T-cell (primary cell): ENCODE measurements around the gene CUL7. TPM values are rescaled to one million over a fixed set of nuclear protein-coding genes. Genes with fewer than 3 reads are reported as not detected.

Source experiments
- ATAC-seq, 4 experiments: fragments of 200-7000 bp in 3 of 4; fragments of 150-1000 bp in 1 of 4; cut with Tn5 transposase; replicated peaks in 1 of 4; 1 replicate in 3 of 4; 2 replicates in 1 of 4; pipeline ENCODE4 v1.10.0; 2021; ENCODE audit warnings: moderate library complexity in 3 of 4, mild to moderate bottlenecking in 2 of 4, moderate number of reproducible peaks in 1 of 4
- CTCF ChIA-PET, 2 donors: fragments of 300-600 bp; sonication (Branson Sonifier 250); formaldehyde crosslinking; loops; one replicate each; lab custom pipeline; 2022; ENCODE audit warnings: antibody characterized with exemption in 2 of 2; lab: Charles Lee
- POLR2A ChIA-PET, 2 donors: fragments of 300-600 bp; sonication (Branson Sonifier 250); formaldehyde crosslinking; loops; one replicate each; lab custom pipeline; 2022; ENCODE audit warnings: antibody characterized with exemption in 2 of 2; lab: Charles Lee
- DNase-seq, 35 experiments: peaks; one replicate each; pipeline versions ENCODE4 v3.0.0 to v3.0.0-alpha.2; 2013 to 2023
- H3K27ac ChIP-seq: one replicate; pipeline ENCODE4 v1.5.1; 2013; ENCODE audit warnings: low read length
- H3K27me3 ChIP-seq, 2 experiments: replicated peaks in 1 of 2; 1 replicate in 1 of 2; 2 replicates in 1 of 2; pipeline versions ENCODE4 v1.6.1 to v1.7.0; 2013; ENCODE audit warnings: low read length in 1 of 2, mixed read lengths in 1 of 2; ENCODE audit not compliant: control insufficient read depth in 2 of 2, insufficient read depth in 2 of 2; ENCODE audit errors: extremely low read depth in 1 of 2
- H3K36me3 ChIP-seq, 2 donors: 1 replicate in 1 of 2; 2 replicates in 1 of 2; pipeline versions ENCODE4 v1.6.1 to v1.7.0; 2013; ENCODE audit warnings: low read length in 1 of 2; ENCODE audit not compliant: control insufficient read depth in 2 of 2, insufficient read depth in 1 of 2; ENCODE audit errors: extremely low read depth in 1 of 2
- H3K4me1 ChIP-seq, 2 experiments: 1 replicate in 1 of 2; 2 replicates in 1 of 2; pipeline versions ENCODE4 v1.6.1 to v1.7.0; 2013; ENCODE audit warnings: low read length in 2 of 2, mixed read lengths in 1 of 2; ENCODE audit not compliant: insufficient read depth in 2 of 2, control insufficient read depth in 1 of 2; ENCODE audit errors: extremely low read depth in 1 of 2
- H3K4me3 ChIP-seq, 2 donors: 1 replicate in 1 of 2; 2 replicates in 1 of 2; pipeline versions ENCODE4 v1.5.1 to v1.7.0; 2013; ENCODE audit warnings: mild to moderate bottlenecking in 2 of 2, low read length in 1 of 2, moderate library complexity in 1 of 2; ENCODE audit not compliant: control insufficient read depth in 1 of 2; ENCODE audit errors: extremely low read depth in 1 of 2
- H3K9me3 ChIP-seq: 2 replicates; pipeline ENCODE4 v1.7.0; 2013
- H3K27ac Mint-ChIP-seq, 2 donors: one replicate each; pipeline ENCODE4 v1.8.0; 2020 to 2021; ENCODE audit warnings: mild to moderate bottlenecking in 2 of 2, mixed read lengths in 2 of 2
- H3K27me3 Mint-ChIP-seq, 2 donors: one replicate each; pipeline ENCODE4 v1.8.0; 2021 to 2022; ENCODE audit warnings: mixed read lengths in 2 of 2
- H3K36me3 Mint-ChIP-seq: one replicate; pipeline ENCODE4 v1.8.0; 2021; ENCODE audit warnings: mixed read lengths
- H3K4me1 Mint-ChIP-seq, 3 donors: one replicate each; pipeline ENCODE4 v1.8.0; 2020 to 2022; ENCODE audit warnings: mixed read lengths in 3 of 3, mild to moderate bottlenecking in 1 of 3
- H3K4me3 Mint-ChIP-seq, 3 donors: one replicate each; pipeline ENCODE4 v1.8.0; 2020 to 2022; ENCODE audit warnings: mild to moderate bottlenecking in 3 of 3, mixed read lengths in 3 of 3, moderate library complexity in 3 of 3
- H3K9me3 Mint-ChIP-seq, 3 donors: one replicate each; pipeline ENCODE4 v1.8.0; 2020 to 2022; ENCODE audit warnings: mixed read lengths in 3 of 3
- WGBS: methylation state at CpG from one replicate; pipeline ENCODE4 v1.1.5; 2013; ENCODE audit warnings: missing lambda C conversion rate; ENCODE audit not compliant: insufficient coverage; 5-methylcytosine and 5-hydroxymethylcytosine counted together
- total RNA-seq, 35 experiments: library from RNA in 6 of 35; stranded (reverse) in 6 of 35; fragments of 120-200 nt in 1 of 35; gene quantifications; one replicate each; pipeline versions ENCODE4 v1.2.1 to v1.2.4 and lab custom pipeline; 2013 to 2026

CUL7 gene
- total RNA-seq, 5 donors from 2014 or later (not counting 1 experiment from before 2014, with no cell fraction given), result 6.9 to 15.9 (median 11.6) TPM

DNA sequence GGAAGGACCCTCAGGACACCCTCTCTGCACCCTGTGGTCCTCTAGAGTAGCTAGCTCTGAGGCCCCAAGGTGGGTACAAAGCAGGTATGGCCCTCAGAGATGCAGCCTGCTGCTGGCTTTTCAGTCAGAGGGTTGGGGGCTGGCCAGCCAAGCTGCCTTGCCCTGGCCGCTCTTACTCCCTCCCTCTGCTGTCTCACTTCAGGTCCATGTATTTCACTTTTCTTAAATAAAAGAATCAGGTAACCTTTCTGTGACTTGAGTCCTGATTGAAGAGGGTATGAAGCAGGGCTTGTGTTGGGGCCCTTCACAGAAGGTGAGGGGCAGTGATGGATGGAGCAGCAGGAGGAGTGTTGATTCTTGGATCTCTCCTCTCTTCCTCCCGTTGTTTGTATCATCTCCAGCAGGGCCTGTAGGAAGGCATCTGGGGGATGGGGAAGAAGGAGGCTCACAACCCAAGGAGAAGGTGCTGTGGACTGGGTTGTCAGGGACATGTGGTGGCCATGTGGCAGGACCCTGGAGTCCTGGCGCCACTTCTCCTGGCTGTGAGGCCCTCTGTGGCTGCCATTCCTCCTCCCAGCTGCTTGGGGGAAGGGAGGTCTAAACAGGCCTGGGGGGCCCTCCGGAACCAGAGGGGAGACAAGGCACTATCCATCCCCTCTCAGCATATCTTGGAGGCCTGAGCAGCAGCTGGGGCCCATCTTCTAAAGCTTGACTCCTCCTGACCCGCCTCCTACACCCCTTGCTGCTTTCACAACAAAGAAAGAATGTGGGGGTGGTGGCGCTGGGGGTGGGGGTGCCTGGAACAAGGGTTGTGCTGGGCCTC is 21.4 kb upstream of the CUL7 start:
- peaks cover 0 to 23% of the 10 kb centered on the region in 2 experiments for H3K4me1 ChIP-seq
- no CpG with 5 or more reads among the region's 6 CpGs for WGBS
- ChIA-PET POLR2A (interaction anchor here in 1 of 2 donors (0.6 kb wide), 1 partner anchor 439 kb away, joined by 3 read pairs; no protein-coding TSS in a partner anchor), CTCF (interaction anchor here in 1 of 2 donors (0.5 kb wide), 1 partner anchor 380 kb away, joined by 4 read pairs; no protein-coding TSS in a partner anchor)
- Mint-ChIP-seq H3K27ac (no peak overlapping the region), H3K36me3 (peaks cover 41% of the 10 kb centered on the region), H3K27me3 (peaks cover 10 to 30% of the 10 kb centered on the region in 2 donors), H3K4me3 (peak overlapping the region; percentile 34 to 65 (median 58)), H3K9me3 (no peaks in the 10 kb centered on the region), H3K4me1 (peaks cover 0 to 15% (median 6%) of the 10 kb centered on the region in 3 donors)
- peaks cover 0 to 38% of the 10 kb centered on the region in 2 experiments for H3K27me3 ChIP-seq
- peaks cover 8 to 11% of the 10 kb centered on the region in 2 donors for H3K36me3 ChIP-seq
- no peaks in the 10 kb centered on the region for H3K9me3 ChIP-seq
- ATAC-seq (no peak), DNase-seq (no peak)
- H3K27ac ChIP-seq, result no peak overlapping the region
- H3K4me3 ChIP-seq, result no peak overlapping the region

DNA sequence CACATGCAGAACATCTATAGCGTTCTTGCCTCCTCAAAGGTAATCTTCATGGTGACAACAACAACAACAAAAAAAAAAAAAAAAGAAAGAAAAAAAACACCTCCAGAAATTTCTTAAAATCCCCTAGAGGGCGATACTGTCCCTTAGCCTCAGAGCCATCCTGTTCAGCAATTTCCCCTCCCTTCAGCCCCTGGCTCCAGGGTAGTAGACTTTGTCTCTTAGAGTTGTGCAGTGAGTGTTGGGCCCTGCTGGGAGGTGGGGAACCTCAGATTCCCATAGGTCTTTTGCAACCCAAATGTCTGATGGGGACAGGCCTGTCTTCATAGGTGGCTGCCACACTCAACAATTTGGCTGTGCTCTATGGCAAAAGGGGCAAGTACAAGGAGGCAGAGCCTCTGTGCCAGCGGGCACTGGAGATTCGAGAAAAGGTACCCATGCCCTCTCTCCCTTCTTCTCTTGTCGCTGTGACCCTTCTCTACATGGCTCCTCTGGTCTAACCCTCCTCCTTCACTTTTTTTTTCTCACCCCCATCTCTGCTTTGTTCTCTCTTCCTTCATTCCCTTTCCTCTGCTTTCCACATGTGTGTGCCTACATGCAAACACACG is 16.5 kb upstream of the CUL7 start:
- H3K27ac Mint-ChIP-seq, result no peak overlapping the region
- peaks cover 8 to 27% of the 10 kb centered on the region in 2 donors for H3K36me3 ChIP-seq
- peaks cover 0 to 5% of the 10 kb centered on the region in 2 donors for H3K27me3 Mint-ChIP-seq
- H3K4me3 Mint-ChIP-seq, result no peak overlapping the region
- ChIA-PET CTCF (no interaction called here), POLR2A (interaction anchor here in 1 of 2 donors (0.5 kb wide), 1 partner anchor 935 kb away, joined by 3 read pairs; no protein-coding TSS in a partner anchor)
- H3K9me3 ChIP-seq, result no peaks in the 10 kb centered on the region
- ATAC-seq (peak; percentile 38 to 66 (median 52)), DNase-seq (peak in 2 of 35 experiments; percentile 17 to 65)
- 91% methylated on average over 4 of the region's 6 CpGs for WGBS
- no peak overlapping the region for H3K27ac ChIP-seq
- H3K36me3 Mint-ChIP-seq, result peaks cover 57% of the 10 kb centered on the region
- peaks cover 0 to 7% of the 10 kb centered on the region in 2 experiments for H3K27me3 ChIP-seq
- no peaks in the 10 kb centered on the region for H3K9me3 Mint-ChIP-seq
- no peaks in the 10 kb centered on the region for H3K4me1 ChIP-seq
- peaks cover 0 to 2% (median 0%) of the 10 kb centered on the region in 3 donors for H3K4me1 Mint-ChIP-seq
- no peak overlapping the region for H3K4me3 ChIP-seq

DNA sequence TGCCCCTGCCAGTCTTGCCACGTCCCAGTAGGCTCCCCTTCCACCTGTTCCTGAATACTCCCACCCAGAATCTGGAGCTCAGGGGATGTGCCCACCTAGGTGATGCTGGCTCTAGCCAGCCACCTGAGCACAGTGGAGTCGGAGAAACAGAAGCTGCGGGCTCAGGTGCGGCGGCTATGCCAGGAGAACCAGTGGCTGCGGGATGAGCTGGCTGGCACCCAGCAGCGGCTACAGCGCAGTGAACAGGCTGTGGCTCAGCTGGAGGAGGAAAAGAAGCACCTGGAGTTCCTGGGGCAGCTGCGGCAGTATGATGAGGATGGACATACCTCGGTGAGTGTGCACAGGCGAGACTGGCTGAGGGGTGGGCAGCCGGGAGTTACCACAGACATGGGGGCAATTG is 9.2 kb upstream of the CUL7 start:
- peaks cover 39% of the 10 kb centered on the region for H3K36me3 Mint-ChIP-seq
- H3K27me3 Mint-ChIP-seq, result no peaks in the 10 kb centered on the region
- no peaks in the 10 kb centered on the region for H3K9me3 Mint-ChIP-seq
- H3K27ac ChIP-seq, result no peak overlapping the region
- 97% methylated on average over 8 of the region's 12 CpGs for WGBS
- no peak overlapping the region for H3K27ac Mint-ChIP-seq
- ChIA-PET CTCF (no interaction called here), POLR2A (no interaction called here)
- peaks cover 15 to 21% of the 10 kb centered on the region in 2 experiments for H3K4me1 ChIP-seq
- H3K27me3 ChIP-seq, result no peaks in the 10 kb centered on the region
- no peak overlapping the region for H3K4me3 ChIP-seq
- peaks cover 0 to 30% of the 10 kb centered on the region in 2 donors for H3K36me3 ChIP-seq
- peaks cover 36 to 46% (median 37%) of the 10 kb centered on the region in 3 donors for H3K4me1 Mint-ChIP-seq
- no peak overlapping the region for H3K4me3 Mint-ChIP-seq
- no peaks in the 10 kb centered on the region for H3K9me3 ChIP-seq
- ATAC-seq (no peak), DNase-seq (no peak)

DNA sequence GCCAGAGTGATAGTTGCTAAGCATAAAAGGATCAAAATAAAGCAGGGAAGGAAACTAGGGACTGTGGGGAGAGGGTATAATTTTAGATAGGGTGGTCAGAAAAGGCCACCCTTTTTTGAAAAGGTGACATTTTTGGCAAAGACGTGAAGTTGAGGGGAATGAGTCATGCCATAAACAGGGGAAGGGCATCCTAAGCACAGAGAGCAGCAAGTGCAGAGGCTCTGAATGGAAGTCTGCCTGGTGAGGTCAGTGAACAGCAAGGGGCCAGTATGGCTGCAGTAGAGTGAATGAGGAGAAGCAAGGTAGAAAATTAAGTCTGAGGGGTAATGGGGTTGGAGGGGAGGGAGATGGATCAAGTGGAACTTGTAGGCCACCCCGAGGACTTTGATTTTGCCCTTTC is 8.2 kb upstream of the CUL7 start:
- Histone ChIP-seq H3K27me3 (no peaks in the 10 kb centered on the region), H3K4me3 (no peak overlapping the region), H3K9me3 (no peaks in the 10 kb centered on the region), H3K27ac (no peak overlapping the region), H3K4me1 (peaks cover 15 to 21% of the 10 kb centered on the region in 2 experiments), H3K36me3 (peaks cover 0 to 38% of the 10 kb centered on the region in 2 donors)
- POLR2A ChIA-PET, result no interaction called here
- Mint-ChIP-seq H3K36me3 (peaks cover 36% of the 10 kb centered on the region), H3K27me3 (no peaks in the 10 kb centered on the region), H3K27ac (no peak overlapping the region), H3K4me3 (peak overlapping the region in 1 of 3 donors; percentile 3), H3K4me1 (peaks cover 38 to 48% (median 40%) of the 10 kb centered on the region in 3 donors), H3K9me3 (no peaks in the 10 kb centered on the region)
- 72% methylated on average over 2 of the region's 2 CpGs for WGBS
- no peak for ATAC-seq
- no peak for DNase-seq
- CTCF ChIA-PET, result no interaction called here

DNA sequence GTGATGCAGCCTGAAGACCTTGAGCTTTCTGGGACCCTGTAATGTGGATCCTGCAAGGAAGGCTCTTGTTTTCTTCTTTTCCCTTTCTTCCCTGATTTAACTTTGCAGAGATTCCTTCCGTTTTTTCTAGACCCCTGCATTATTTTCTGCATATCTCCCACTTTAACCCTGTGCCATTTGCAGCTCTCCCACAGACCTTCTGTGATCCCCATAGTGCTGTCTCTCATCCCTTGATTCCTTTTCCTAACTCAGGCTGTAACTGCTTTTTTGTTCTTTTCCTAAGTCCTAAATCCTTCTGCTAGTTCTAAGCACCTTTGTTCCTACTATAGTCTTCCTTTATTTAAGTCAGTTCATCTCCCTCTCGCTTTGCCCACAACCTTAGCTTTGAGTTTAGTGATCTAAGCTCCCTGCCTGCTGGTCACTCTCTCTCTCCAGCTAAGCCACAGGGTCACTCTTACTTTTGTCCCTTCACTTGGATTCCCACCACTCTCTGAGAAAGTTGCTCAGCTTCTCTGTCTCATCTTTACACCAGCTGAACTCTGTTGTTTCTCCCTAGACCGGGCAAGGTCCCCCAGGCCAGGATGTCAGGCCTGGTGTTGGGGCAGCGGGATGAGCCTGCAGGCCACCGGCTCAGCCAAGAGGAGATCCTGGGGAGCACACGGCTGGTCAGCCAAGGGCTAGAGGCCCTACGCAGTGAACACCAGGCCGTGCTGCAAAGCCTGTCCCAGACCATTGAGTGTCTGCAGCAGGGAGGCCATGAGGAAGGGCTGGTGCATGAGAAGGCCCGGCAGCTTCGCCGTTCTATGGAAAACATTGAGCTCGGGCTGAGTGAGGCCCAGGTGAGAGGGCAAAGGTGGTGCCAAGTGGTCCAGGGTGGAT is 7.3 kb upstream of the CUL7 start:
- H3K4me3 ChIP-seq, result no peak overlapping the region
- H3K4me1 ChIP-seq, result peaks cover 15 to 21% of the 10 kb centered on the region in 2 experiments
- Mint-ChIP-seq H3K4me1 (peaks cover 40 to 48% (median 43%) of the 10 kb centered on the region in 3 donors), H3K27ac (peak overlapping the region; percentile 62 to 100), H3K4me3 (peak overlapping the region; percentile 93 to 96 (median 94)), H3K9me3 (no peaks in the 10 kb centered on the region), H3K36me3 (peaks cover 31% of the 10 kb centered on the region), H3K27me3 (no peaks in the 10 kb centered on the region)
- no peaks in the 10 kb centered on the region for H3K9me3 ChIP-seq
- WGBS, result 91% methylated on average over 12 of the region's 12 CpGs
- CTCF ChIA-PET, result interaction anchor here (0.5 to 0.6 kb wide), 2 partner anchors 227 to 315 kb away, joined by 3 to 4 read pairs; partner anchors contain the start of gene TBCC (in 1 of the 2)
- no peak for ATAC-seq
- no peaks in the 10 kb centered on the region for H3K27me3 ChIP-seq
- no peak overlapping the region for H3K27ac ChIP-seq
- POLR2A ChIA-PET, result no interaction called here
- no peak for DNase-seq
- H3K36me3 ChIP-seq, result peaks cover 0 to 36% of the 10 kb centered on the region in 2 donors
